NCI-H446 (cell line): ENCODE data around the gene SYT8.

Source experiments
- DNase-seq, 2 experiments: peaks; one replicate each; lab custom pipeline; 2025; lab: John Stamatoyannopoulos, UW

Gene SYT8

GRCh38 chr11:1832211-1832919 lies 2.4 kb upstream of the SYT8 start:
- DNase-seq = peak in 1 of 2 experiments; percentile 26

GRCh38 chr11:1832920-1833295 lies 1.9 kb upstream of the SYT8 start:
- no peak for DNase-seq

GRCh38 chr11:1834062-1834610 lies 654 bp upstream of the SYT8 start:
- no peak for DNase-seq

GRCh38 chr11:1835671-1836010 lies 851 bp downstream of the SYT8 start:
- DNase-seq = no peak

- DNase-seq = no peak
Observed at GRCh38 chr11:1836011-1836945, 1.5 kb downstream of the SYT8 start.

GRCh38 chr11:1837171-1838076 lies 2.6 kb downstream of the SYT8 start:
- no peak for DNase-seq

GRCh38 chr11:1838077-1838425 lies 3.3 kb downstream of the SYT8 start:
- no peak for DNase-seq

- DNase-seq = no peak
Observed at GRCh38 chr11:1838426-1839144, 3.8 kb downstream of the SYT8 start, which contains the start of gene TNNI2. TNNI2 (plus strand) TSS chr11:1838981; CDS start chr11:1839697, 716 bp downstream.

GRCh38 chr11:1839204-1839923 lies 4.6 kb downstream of the SYT8 start:
- no peak for DNase-seq

GRCh38 chr11:1839924-1840779 lies 5.4 kb downstream of the SYT8 start:
- no peak for DNase-seq

- DNase-seq = no peak
Observed at GRCh38 chr11:1840780-1841480, 6.1 kb downstream of the SYT8 start.

GRCh38 chr11:1841511-1842148 lies 6.8 kb downstream of the SYT8 start:
- DNase-seq = no peak

GRCh38 chr11:1842149-1843097 lies 7.6 kb downstream of the SYT8 start:
- DNase-seq = no peak

- DNase-seq = no peak
Observed at GRCh38 chr11:1843098-1843473, 8.3 kb downstream of the SYT8 start.

GRCh38 chr11:1843796-1844195 lies 9.0 kb downstream of the SYT8 start:
- no peak for DNase-seq

GRCh38 chr11:1844221-1845094 lies 9.7 kb downstream of the SYT8 start:
- DNase-seq = no peak

- no peak for DNase-seq
Observed at GRCh38 chr11:1845095-1845429, 10.3 kb downstream of the SYT8 start.
